Hepatocyte (in vitro differentiated cells): ENCODE data around the gene CYB561D2.

Experiments used
- EZH2phosphoT487 ChIP-seq: fragments of 200-600 bp; sonication (generic); IDR thresholded peaks from one replicate; pipeline ENCODE4 v1.6.1; 2018; ENCODE audit warnings: antibody characterized with exemption, mild to moderate bottlenecking, low read depth, moderate library complexity; ENCODE audit not compliant: unreplicated experiment, severe bottlenecking
- TF ChIP-seq, protein P1 (sequence below): fragments of 200-600 bp; sonication (generic); IDR thresholded peaks from 2 replicates; pipeline ENCODE4 v1.5.1; 2016; ENCODE audit warnings: antibody characterized with exemption, mild to moderate bottlenecking; ENCODE audit not compliant: poor library complexity

DNA sequence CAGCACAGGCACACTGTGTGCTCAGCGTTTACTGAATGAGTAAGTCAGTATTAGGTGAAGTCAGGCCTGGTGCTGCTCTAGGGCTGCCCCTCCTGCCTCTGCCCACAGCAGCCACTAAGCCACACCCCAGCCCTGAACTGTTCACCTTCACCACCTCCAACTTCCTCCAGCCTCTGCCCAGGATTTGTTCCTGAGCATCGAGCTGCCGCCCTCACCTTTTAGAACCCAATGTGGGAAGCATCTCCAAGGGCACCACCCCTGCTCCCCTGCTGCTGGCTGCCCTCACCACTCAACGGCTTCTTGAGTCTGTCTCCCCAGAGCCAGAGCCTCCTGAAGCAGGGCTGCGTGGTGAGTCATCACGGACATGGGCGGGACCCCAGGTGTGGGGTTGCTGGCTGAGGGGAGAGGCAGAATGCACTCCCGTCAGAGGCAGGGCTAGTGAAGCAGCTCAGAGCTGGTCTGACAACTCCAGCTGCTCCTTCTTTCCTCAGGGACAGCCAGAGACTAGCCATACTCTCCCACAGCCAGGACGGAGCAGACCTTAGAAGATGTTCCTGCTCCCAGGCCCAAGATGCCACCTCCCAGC, 33.9 kb upstream of the CYB561D2 start:
- TF ChIP-seq, protein P1, sequence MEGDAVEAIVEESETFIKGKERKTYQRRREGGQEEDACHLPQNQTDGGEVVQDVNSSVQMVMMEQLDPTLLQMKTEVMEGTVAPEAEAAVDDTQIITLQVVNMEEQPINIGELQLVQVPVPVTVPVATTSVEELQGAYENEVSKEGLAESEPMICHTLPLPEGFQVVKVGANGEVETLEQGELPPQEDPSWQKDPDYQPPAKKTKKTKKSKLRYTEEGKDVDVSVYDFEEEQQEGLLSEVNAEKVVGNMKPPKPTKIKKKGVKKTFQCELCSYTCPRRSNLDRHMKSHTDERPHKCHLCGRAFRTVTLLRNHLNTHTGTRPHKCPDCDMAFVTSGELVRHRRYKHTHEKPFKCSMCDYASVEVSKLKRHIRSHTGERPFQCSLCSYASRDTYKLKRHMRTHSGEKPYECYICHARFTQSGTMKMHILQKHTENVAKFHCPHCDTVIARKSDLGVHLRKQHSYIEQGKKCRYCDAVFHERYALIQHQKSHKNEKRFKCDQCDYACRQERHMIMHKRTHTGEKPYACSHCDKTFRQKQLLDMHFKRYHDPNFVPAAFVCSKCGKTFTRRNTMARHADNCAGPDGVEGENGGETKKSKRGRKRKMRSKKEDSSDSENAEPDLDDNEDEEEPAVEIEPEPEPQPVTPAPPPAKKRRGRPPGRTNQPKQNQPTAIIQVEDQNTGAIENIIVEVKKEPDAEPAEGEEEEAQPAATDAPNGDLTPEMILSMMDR, result no peak
- no peak for TF ChIP-seq EZH2phosphoT487
